Keratinocyte (primary cell): ENCODE measurements around the gene SLC38A7. TPM values are rescaled to one million over a fixed set of nuclear protein-coding genes. Genes with fewer than 3 reads are reported as not detected.
A peak's percentile ranks its signal among the peaks of the same experiment; 100 is the strongest.

Source experiments
- DNase-seq: peaks from one replicate; pipeline ENCODE4 v3.0.0-alpha.2; 2011; ENCODE audit warnings: low read depth, missing footprints, low spot score
- FAIRE-seq: peaks from 2 replicates; lab custom pipeline; 2011; peaks lifted over from hg19 to GRCh38; lab: Jason Lieb, UNC
- H2AFZ ChIP-seq: 2 replicates; pipeline ENCODE4 v1.6.0; 2012; ENCODE audit warnings: low read length, control low read depth, inconsistent platforms; ENCODE audit not compliant: control insufficient read depth
- H3K27ac ChIP-seq: 2 replicates; pipeline ENCODE4 v1.5.1; 2011; ENCODE audit warnings: low read length; ENCODE audit not compliant: control insufficient read depth, insufficient read depth
- H3K27me3 ChIP-seq: 3 replicates; pipeline ENCODE4 v1.6.0; 2011; ENCODE audit warnings: low read length; ENCODE audit not compliant: control insufficient read depth, insufficient read depth; ENCODE audit errors: extremely low read depth
- H3K36me3 ChIP-seq, 2 experiments: 2 replicates in 1 of 2; 3 replicates in 1 of 2; pipeline ENCODE4 v1.5.1; 2011; ENCODE audit warnings: low read length in 2 of 2, mild to moderate bottlenecking in 1 of 2; ENCODE audit not compliant: control insufficient read depth in 2 of 2, insufficient read depth in 2 of 2; ENCODE audit errors: extremely low read depth in 1 of 2
- H3K4me1 ChIP-seq: 3 replicates; pipeline ENCODE4 v1.5.1; 2011; ENCODE audit warnings: low read length; ENCODE audit not compliant: control insufficient read depth, insufficient read depth; ENCODE audit errors: extremely low read depth
- H3K4me2 ChIP-seq: 3 replicates; pipeline ENCODE4 v1.6.0; 2011; ENCODE audit warnings: low read depth, low read length; ENCODE audit not compliant: control insufficient read depth, insufficient read depth; ENCODE audit errors: extremely low read depth
- H3K4me3 ChIP-seq, 3 experiments: fragments of 200-600 bp in 1 of 3; sonication (generic) in 1 of 3; 2 replicates in 2 of 3; 3 replicates in 1 of 3; pipeline ENCODE4 v1.5.1; 2011 to 2016; ENCODE audit warnings: low read length in 3 of 3, mild to moderate bottlenecking in 3 of 3, control low read depth in 2 of 3, inconsistent platforms in 1 of 3, low read depth in 1 of 3, mixed read lengths in 1 of 3, mixed run types in 1 of 3, moderate library complexity in 1 of 3; ENCODE audit not compliant: control insufficient read depth in 2 of 3, insufficient read depth in 2 of 3; ENCODE audit errors: extremely low read depth in 1 of 3
- H3K79me2 ChIP-seq: 2 replicates; pipeline ENCODE4 v1.6.0; 2012; ENCODE audit warnings: low read length; ENCODE audit not compliant: control insufficient read depth, insufficient read depth
- H3K9ac ChIP-seq: 3 replicates; pipeline ENCODE4 v1.6.0; 2011; ENCODE audit warnings: low read length; ENCODE audit not compliant: control insufficient read depth, insufficient read depth; ENCODE audit errors: extremely low read depth
- H3K9me1 ChIP-seq: 3 replicates; pipeline ENCODE4 v1.6.0; 2011; ENCODE audit warnings: low read length; ENCODE audit not compliant: control insufficient read depth, insufficient read depth; ENCODE audit errors: extremely low read depth
- H3K9me3 ChIP-seq: 2 replicates; pipeline ENCODE4 v1.5.1; 2012; ENCODE audit warnings: low read depth, low read length; ENCODE audit not compliant: control insufficient read depth
- H4K20me1 ChIP-seq: 3 replicates; pipeline ENCODE4 v1.6.0; 2011; ENCODE audit warnings: low read length; ENCODE audit not compliant: control insufficient read depth, insufficient read depth; ENCODE audit errors: extremely low read depth
- EZH2 ChIP-seq: IDR thresholded peaks from one replicate; pipeline ENCODE4 v1.6.1; 2012; ENCODE audit warnings: inconsistent platforms, mild to moderate bottlenecking, low read length, moderate library complexity
- dilution Hi-C: fragments of 300-500 bp; cut with MboI; formaldehyde crosslinking; loops from one replicate; pipeline ENCODE4 v1.7.0; 2020; ENCODE audit warnings: low sequenced_read_pairs; ENCODE audit not compliant: extremely low pct_ligation_motif_present
- polyA plus RNA-seq, 5 experiments: library from polyadenylated mRNA; depleted of rRNA in 3 of 5; stranded (reverse) in 3 of 5; stranded (forward) in 1 of 5; unstranded in 1 of 5; fragments of >200 nt; gene quantifications; 1 replicate in 1 of 5; 2 replicates in 3 of 5; 3 replicates in 1 of 5; pipeline versions ENCODE4 v1.2.1 to v1.2.3, GENCODE V29; 2011 to 2012; ENCODE audit warnings: missing spikeins in 2 of 5, low read depth in 1 of 5, low replicate concordance in 1 of 5
- TF ChIP-seq, protein P1 (sequence below), 3 experiments: IDR thresholded peaks in 1 of 3; conservative IDR thresholded peaks in 1 of 3; optimal IDR thresholded peaks in 1 of 3; 2 replicates in 2 of 3; 3 replicates in 1 of 3; pipeline versions ENCODE3 to v1.5.1; 2011; ENCODE audit warnings: low read length in 3 of 3, mild to moderate bottlenecking in 3 of 3, moderate library complexity in 2 of 3, control low read depth in 1 of 3, inconsistent platforms in 1 of 3; ENCODE audit not compliant: insufficient read depth in 2 of 3; ENCODE audit errors: extremely low read depth in 1 of 3

SLC38A7 gene
- polyA plus RNA-seq, 1 donor (not counting 4 experiments of a cell fraction or from before 2014, with no cell fraction given), result 11.2 TPM

DNA sequence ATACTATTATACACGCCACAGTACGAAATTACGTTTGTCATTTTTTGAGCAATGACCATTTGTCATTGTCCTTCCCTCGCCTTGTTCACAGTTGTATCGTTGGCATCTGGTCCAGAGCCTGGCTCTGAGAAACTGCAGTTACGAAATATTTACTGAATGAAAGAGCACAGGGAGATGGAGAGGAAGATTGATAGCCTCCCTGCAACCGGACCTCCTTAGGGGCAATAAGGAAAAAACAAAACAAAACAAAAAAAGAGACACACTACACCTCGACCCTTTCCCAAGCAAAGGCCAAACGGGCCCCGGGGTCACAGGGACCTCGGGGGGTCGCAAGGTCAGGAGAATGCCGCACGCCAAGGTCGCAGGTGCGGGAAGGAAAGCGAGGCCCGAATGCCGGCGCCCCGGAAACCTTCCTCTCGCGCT is 48.7 kb upstream of the SLC38A7 start:
- TF ChIP-seq, protein P1, sequence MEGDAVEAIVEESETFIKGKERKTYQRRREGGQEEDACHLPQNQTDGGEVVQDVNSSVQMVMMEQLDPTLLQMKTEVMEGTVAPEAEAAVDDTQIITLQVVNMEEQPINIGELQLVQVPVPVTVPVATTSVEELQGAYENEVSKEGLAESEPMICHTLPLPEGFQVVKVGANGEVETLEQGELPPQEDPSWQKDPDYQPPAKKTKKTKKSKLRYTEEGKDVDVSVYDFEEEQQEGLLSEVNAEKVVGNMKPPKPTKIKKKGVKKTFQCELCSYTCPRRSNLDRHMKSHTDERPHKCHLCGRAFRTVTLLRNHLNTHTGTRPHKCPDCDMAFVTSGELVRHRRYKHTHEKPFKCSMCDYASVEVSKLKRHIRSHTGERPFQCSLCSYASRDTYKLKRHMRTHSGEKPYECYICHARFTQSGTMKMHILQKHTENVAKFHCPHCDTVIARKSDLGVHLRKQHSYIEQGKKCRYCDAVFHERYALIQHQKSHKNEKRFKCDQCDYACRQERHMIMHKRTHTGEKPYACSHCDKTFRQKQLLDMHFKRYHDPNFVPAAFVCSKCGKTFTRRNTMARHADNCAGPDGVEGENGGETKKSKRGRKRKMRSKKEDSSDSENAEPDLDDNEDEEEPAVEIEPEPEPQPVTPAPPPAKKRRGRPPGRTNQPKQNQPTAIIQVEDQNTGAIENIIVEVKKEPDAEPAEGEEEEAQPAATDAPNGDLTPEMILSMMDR (optimal IDR thresholded peaks at IDR 0.05 in 1 of 3, IDR thresholded peaks at IDR 0.05 in 1 of 3, conservative IDR thresholded peaks at IDR 0.05 in 1 of 3; ENCODE audit: extremely low read depth in 1 of 3, insufficient read depth in 2 of 3, low read length in 3 of 3), result no peak
- no peak for TF ChIP-seq EZH2
- FAIRE-seq (no peak), DNase-seq (no peak)
- Histone ChIP-seq H3K9ac (peak overlapping the region; percentile 87), H4K20me1 (peaks cover 9% of the 10 kb centered on the region), H3K4me1 (peaks cover 36% of the 10 kb centered on the region), H3K36me3 (peaks cover 0 to 8% of the 10 kb centered on the region in 2 experiments), H3K79me2 (peaks cover 57% of the 10 kb centered on the region), H3K4me2 (peak overlapping the region; percentile 85), H3K4me3 (peak overlapping the region; percentile 73 to 92 (median 86)), H3K9me1 (no peaks in the 10 kb centered on the region), H2AFZ (no peak overlapping the region), H3K9me3 (no peaks in the 10 kb centered on the region), H3K27ac (peak overlapping the region; percentile 78), H3K27me3 (no peaks in the 10 kb centered on the region)
- dilution Hi-C loops, result no loop called here

DNA sequence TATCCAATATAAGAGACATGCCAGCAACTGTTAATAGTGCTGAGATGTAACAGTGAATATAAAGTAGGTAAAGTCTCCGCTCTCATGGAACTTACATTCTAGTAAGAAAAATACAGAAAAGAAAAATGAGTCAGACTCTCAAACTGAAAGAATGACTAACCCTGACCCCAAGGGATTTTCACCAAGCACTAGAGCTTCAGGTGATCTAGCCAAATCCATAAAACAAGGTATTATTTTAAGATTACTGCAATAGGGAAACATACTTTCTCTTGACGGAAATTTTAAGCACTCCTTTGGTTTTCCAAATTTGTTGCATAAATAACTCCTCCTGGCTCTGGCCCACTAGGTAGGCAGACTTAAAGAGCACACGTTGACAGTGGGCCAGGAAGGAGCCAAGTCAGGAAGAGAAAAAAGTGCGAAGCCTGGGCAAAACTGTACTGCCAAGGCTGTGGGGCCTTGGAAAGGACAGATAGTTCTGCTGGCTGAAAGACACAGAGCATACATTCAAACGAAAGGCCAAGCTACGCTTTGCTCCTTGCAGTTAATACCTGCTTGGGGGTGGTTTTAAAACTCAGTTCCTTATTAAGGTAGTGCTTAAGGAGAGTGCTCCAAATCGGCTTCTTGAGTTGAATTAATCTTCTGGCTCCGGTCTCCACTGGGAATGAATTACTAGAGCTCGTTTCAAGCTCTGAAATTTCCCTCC is 48.1 kb upstream of the SLC38A7 start:
- dilution Hi-C loops, result no loop called here
- Histone ChIP-seq H3K9ac (peak overlapping the region; percentile 87), H3K4me3 (peak overlapping the region; percentile 73 to 92 (median 86)), H3K79me2 (peaks cover 63% of the 10 kb centered on the region), H3K4me1 (peaks cover 36% of the 10 kb centered on the region), H3K27me3 (no peaks in the 10 kb centered on the region), H4K20me1 (peaks cover 10% of the 10 kb centered on the region), H3K4me2 (peak overlapping the region; percentile 85), H2AFZ (no peak overlapping the region), H3K9me3 (no peaks in the 10 kb centered on the region), H3K36me3 (peaks cover 0 to 9% of the 10 kb centered on the region in 2 experiments), H3K27ac (peak overlapping the region; percentile 78), H3K9me1 (no peaks in the 10 kb centered on the region)
- no peak for TF ChIP-seq EZH2
- TF ChIP-seq, protein P1 (optimal IDR thresholded peaks at IDR 0.05 in 1 of 3, IDR thresholded peaks at IDR 0.05 in 1 of 3, conservative IDR thresholded peaks at IDR 0.05 in 1 of 3; ENCODE audit: extremely low read depth in 1 of 3, insufficient read depth in 2 of 3, low read length in 3 of 3), result no peak
- no peak for DNase-seq
- FAIRE-seq, result no peak
